SU-DHL-6 (cell line): Measurements from ENCODE around the gene ZNF155.
A peak's percentile ranks its signal among the peaks of the same experiment; 100 is the strongest.

ENCODE experiments used
- H2AFZ ChIP-seq: fragments of 200-600 bp; sonication (generic); 2 replicates; pipeline ENCODE4 v1.6.1; 2014; ENCODE audit warnings: low read depth, mild to moderate bottlenecking, moderate library complexity, mixed read lengths, antibody characterized with exemption, low read length; ENCODE audit not compliant: severe bottlenecking
- H3F3A ChIP-seq: fragments of 200-600 bp; shearing (Covaris generic); 2 replicates; pipeline ENCODE4 v1.6.0; 2016; ENCODE audit warnings: antibody characterized with exemption, mild to moderate bottlenecking; ENCODE audit not compliant: insufficient read depth
- H3K27ac ChIP-seq: fragments of 200-600 bp; sonication (generic); 2 replicates; pipeline ENCODE4 v1.5.1; 2016; ENCODE audit warnings: low read depth, mild to moderate bottlenecking, low read length, moderate library complexity, mixed read lengths
- H3K27me3 ChIP-seq: fragments of 200-600 bp; sonication (generic), shearing (Covaris generic); 2 replicates; pipeline ENCODE4 v1.6.0; 2014; ENCODE audit warnings: mild to moderate bottlenecking, low read length
- H3K36me3 ChIP-seq: fragments of 200-600 bp; sonication (generic); 2 replicates; pipeline ENCODE4 v1.6.1; 2014; ENCODE audit warnings: mild to moderate bottlenecking, low read length, mixed read lengths
- H3K4me2 ChIP-seq: fragments of 300-600, 200-600 bp; shearing (Covaris generic), sonication (generic); 2 replicates; pipeline ENCODE4 v1.6.0; 2014; ENCODE audit warnings: low read length, low read depth, mild to moderate bottlenecking; ENCODE audit not compliant: poor library complexity, severe bottlenecking
- H3K4me3 ChIP-seq: fragments of 200-600 bp; sonication (generic); 2 replicates; pipeline ENCODE4 v1.5.1; 2014; ENCODE audit warnings: antibody characterized with exemption, low read length, mild to moderate bottlenecking, mixed read lengths; ENCODE audit not compliant: insufficient read depth, poor library complexity, severe bottlenecking
- H3K79me2 ChIP-seq: fragments of 200-600 bp; sonication (generic); 2 replicates; pipeline ENCODE4 v1.6.1; 2014; ENCODE audit warnings: mild to moderate bottlenecking, low read length, moderate library complexity; ENCODE audit not compliant: insufficient read depth
- H3K9ac ChIP-seq: fragments of 200-600 bp; sonication (generic); 2 replicates; pipeline ENCODE4 v1.7.0; 2014; ENCODE audit warnings: mild to moderate bottlenecking, low read length
- H3K9me2 ChIP-seq: fragments of 200-600 bp; sonication (generic); replicated peaks from 2 replicates; pipeline ENCODE4 v1.6.1; 2014; ENCODE audit warnings: low read length; ENCODE audit not compliant: insufficient read depth
- H3K9me3 ChIP-seq: fragments of 200-600 bp; sonication (generic); 2 replicates; pipeline ENCODE4 v1.6.1; 2014; ENCODE audit warnings: low read length, mixed read lengths; ENCODE audit not compliant: insufficient read depth
- H4K20me1 ChIP-seq: fragments of 200-600 bp; sonication (generic); 2 replicates; pipeline ENCODE4 v1.6.1; 2014; ENCODE audit warnings: low read depth, mild to moderate bottlenecking, antibody characterized with exemption, low read length, moderate library complexity, mixed read lengths
- CTCF ChIP-seq: fragments of 200-600 bp; sonication (generic); IDR thresholded peaks from one replicate; pipeline ENCODE4 v1.5.1; 2017; ENCODE audit warnings: antibody characterized with exemption, mild to moderate bottlenecking, low read length, moderate library complexity; ENCODE audit not compliant: insufficient read depth, poor library complexity, severe bottlenecking
- EZH2phosphoT487 ChIP-seq: fragments of 200-600 bp; sonication (generic), shearing (Covaris generic); conservative IDR thresholded peaks from 2 replicates; pipeline ENCODE4 v1.6.1; 2018; ENCODE audit warnings: mild to moderate bottlenecking, antibody characterized with exemption, low read length, moderate library complexity, mixed read lengths

ZNF155 gene

GRCh38 chr19:44002566-44003460 is 18.8 kb downstream of the ZNF155 start, which contains the start of gene ZNF230:
ZNF230 (plus strand) TSS chr19:44002957; CDS start chr19:44007079, 4,122 bp downstream.
- Histone ChIP-seq H3K27ac (0 out of 2 replicates have a peak within 1 kb of the TSS, but pooled peaks have one; percentile 5), H3K36me3 (0 out of 2 replicates have a peak, but pooled peaks cover 2% of the 10 kb centered on the region), H3K27me3 (no peaks in the 10 kb centered on the region), H3K9ac (peak within 1 kb of the TSS; percentile 59), H2AFZ (peak within 1 kb of the TSS; percentile 82), H3K79me2 (peaks cover 4% of the 10 kb centered on the region; the same call in 1 of the 2 replicates), H3K9me3 (no peaks in the 10 kb centered on the region), H3K4me2 (peak within 1 kb of the TSS; percentile 55), H3K4me3 (peak within 1 kb of the TSS; percentile 80), H4K20me1 (no peaks in the 10 kb centered on the region), H3F3A (no peaks in the 10 kb centered on the region), H3K9me2 (no peaks in the 10 kb centered on the region)
- TF ChIP-seq CTCF (no peak), EZH2phosphoT487 (no peak)

- peaks cover 4% of the 10 kb centered on the region; the same call in 1 of the 2 replicates for H3K79me2 ChIP-seq
- H2AFZ ChIP-seq, result peak overlapping the region; percentile 82
- peak overlapping the region; percentile 80 for H3K4me3 ChIP-seq
- H3K36me3 ChIP-seq, result peaks cover 9% of the 10 kb centered on the region
- H4K20me1 ChIP-seq, result no peaks in the 10 kb centered on the region
- H3K4me2 ChIP-seq, result peak overlapping the region; percentile 55
- no peak overlapping the region for H3K27ac ChIP-seq
- no peaks in the 10 kb centered on the region for H3K9me2 ChIP-seq
- no peaks in the 10 kb centered on the region for H3K27me3 ChIP-seq
- H3K9me3 ChIP-seq, result no peaks in the 10 kb centered on the region; the same call in 1 of the 2 replicates
- H3K9ac ChIP-seq, result peak overlapping the region; percentile 59
- TF ChIP-seq EZH2phosphoT487, result no peak
- peak; percentile 12 for TF ChIP-seq CTCF
- H3F3A ChIP-seq, result no peaks in the 10 kb centered on the region
Measured at GRCh38 chr19:44003461-44004009, 19.5 kb downstream of the ZNF155 start.

- peaks cover 4% of the 10 kb centered on the region; the same call in 1 of the 2 replicates for H3K79me2 ChIP-seq
- H3K36me3 ChIP-seq, result peaks cover 33% of the 10 kb centered on the region
- H4K20me1 ChIP-seq, result no peaks in the 10 kb centered on the region
- H2AFZ ChIP-seq, result no peak overlapping the region
- H3K9me3 ChIP-seq, result peaks cover 10% of the 10 kb centered on the region; the same call in 1 of the 2 replicates
- no peak overlapping the region for H3K9ac ChIP-seq
- TF ChIP-seq EZH2phosphoT487 (no peak), CTCF (no peak)
- no peaks in the 10 kb centered on the region for H3K27me3 ChIP-seq
- H3K4me3 ChIP-seq, result no peak overlapping the region
- H3K27ac ChIP-seq, result no peak overlapping the region
- no peak overlapping the region for H3K4me2 ChIP-seq
- H3F3A ChIP-seq, result no peaks in the 10 kb centered on the region
- H3K9me2 ChIP-seq, result no peaks in the 10 kb centered on the region
Measured at GRCh38 chr19:44005973-44006372, 22.0 kb downstream of the ZNF155 start.
